ENCODE data around the gene PPID.

PPID gene

DNA sequence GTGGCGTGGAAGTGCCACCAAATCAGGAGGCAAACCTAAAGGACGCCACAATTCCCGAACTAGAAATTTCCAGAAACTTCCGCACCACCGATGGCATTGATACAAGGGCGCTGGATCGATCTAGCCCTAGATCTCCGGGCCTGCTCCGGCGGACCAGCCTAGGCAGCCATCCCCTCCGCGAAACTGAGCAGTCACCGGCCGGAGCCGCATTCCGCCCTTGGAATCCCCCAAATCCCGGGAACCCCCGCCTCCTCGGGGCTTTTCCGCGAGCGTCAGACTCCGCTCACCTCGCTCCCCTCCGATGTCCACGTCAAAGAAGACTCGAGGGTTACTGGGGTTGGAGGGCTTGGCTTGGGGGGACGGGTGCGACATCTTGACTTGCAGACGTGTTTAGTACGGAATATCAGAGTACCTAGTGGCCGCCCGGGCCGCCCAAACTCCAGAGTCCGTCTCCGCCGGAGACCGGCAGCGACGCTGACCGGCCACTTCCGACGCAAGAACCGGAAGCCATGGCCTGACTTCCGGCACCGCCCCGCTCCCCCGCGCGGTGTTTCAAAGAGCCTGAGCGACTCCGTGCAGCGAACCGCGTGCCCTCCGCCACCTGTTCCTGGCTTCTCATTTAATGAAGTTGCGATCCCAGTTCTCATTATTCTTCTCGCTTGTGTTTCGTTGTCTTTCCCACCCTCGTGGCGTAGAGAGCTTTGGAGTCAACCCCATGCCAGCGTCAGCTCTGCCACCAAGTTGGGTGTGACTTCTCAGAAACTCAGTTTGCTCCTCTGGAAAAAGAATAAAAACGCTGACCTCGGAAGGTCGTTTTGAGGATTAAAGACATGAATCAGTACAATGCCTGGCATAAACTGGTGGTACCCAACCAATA, at the start of gene PPID:
PPID (minus strand) TSS at position 480 of the 877 bp plus-strand sequence; CDS start at position 372, 108 bp downstream.
- H3K4me3 ChIP-seq (ENCODE audit: low read length): peak within 1 kb of the TSS; percentile 73
- TF ChIP-seq, protein P1, sequence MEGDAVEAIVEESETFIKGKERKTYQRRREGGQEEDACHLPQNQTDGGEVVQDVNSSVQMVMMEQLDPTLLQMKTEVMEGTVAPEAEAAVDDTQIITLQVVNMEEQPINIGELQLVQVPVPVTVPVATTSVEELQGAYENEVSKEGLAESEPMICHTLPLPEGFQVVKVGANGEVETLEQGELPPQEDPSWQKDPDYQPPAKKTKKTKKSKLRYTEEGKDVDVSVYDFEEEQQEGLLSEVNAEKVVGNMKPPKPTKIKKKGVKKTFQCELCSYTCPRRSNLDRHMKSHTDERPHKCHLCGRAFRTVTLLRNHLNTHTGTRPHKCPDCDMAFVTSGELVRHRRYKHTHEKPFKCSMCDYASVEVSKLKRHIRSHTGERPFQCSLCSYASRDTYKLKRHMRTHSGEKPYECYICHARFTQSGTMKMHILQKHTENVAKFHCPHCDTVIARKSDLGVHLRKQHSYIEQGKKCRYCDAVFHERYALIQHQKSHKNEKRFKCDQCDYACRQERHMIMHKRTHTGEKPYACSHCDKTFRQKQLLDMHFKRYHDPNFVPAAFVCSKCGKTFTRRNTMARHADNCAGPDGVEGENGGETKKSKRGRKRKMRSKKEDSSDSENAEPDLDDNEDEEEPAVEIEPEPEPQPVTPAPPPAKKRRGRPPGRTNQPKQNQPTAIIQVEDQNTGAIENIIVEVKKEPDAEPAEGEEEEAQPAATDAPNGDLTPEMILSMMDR (conservative IDR thresholded peaks at IDR 0.05; ENCODE audit: low read length): 0 out of 2 replicates have a peak, but pooled peaks have one; percentile 7
- peak; percentile 75 for DNase-seq (ENCODE audit: low read depth)

DNA sequence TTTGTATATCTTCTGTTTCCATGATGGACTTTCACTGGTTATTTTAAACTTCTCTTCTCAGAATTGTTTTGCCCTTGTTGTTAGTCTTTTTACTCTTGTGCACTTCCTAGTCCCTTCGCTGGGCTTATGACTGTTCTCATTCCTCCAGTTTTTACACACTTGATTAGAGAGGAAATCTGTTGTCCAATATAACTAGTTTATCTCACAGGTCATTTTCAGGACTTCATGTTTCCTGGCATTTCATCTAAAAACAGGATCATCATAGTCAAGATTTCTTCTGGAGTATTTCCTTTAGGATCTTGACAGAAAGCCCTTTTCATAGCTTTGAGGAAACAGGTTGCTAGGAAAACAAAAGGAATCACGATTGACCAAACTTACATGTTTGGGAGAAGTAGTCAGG, 48.6 kb upstream of the PPID start:
- no peak overlapping the region for H3K4me3 ChIP-seq (ENCODE audit: low read length)
- no peak for DNase-seq (ENCODE audit: low read depth)
- TF ChIP-seq, protein P1 (conservative IDR thresholded peaks at IDR 0.05; ENCODE audit: low read length): no peak

DNA sequence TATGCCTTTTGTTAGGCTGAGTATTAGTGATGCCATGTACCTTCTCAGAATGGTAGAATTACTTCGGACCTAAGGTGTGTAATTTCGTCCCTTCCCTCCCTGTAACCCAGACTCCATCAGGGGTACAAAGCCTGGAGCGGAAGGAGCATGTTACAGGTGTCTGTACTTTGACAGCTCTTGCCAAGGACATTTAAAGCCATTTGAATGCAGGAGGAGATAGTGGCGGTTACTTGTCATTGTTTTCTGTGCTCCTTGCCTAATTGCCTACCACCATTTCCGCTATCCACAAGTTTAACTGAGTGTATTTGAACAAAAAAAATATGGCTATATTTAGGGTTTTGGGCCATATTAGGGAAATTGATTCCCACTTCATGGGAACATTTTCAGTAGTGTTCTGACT, 47.5 kb upstream of the PPID start:
- H3K4me3 ChIP-seq (ENCODE audit: low read length): no peak overlapping the region
- TF ChIP-seq, protein P1 (conservative IDR thresholded peaks at IDR 0.05; ENCODE audit: low read length): no peak
- no peak for DNase-seq (ENCODE audit: low read depth)

DNA sequence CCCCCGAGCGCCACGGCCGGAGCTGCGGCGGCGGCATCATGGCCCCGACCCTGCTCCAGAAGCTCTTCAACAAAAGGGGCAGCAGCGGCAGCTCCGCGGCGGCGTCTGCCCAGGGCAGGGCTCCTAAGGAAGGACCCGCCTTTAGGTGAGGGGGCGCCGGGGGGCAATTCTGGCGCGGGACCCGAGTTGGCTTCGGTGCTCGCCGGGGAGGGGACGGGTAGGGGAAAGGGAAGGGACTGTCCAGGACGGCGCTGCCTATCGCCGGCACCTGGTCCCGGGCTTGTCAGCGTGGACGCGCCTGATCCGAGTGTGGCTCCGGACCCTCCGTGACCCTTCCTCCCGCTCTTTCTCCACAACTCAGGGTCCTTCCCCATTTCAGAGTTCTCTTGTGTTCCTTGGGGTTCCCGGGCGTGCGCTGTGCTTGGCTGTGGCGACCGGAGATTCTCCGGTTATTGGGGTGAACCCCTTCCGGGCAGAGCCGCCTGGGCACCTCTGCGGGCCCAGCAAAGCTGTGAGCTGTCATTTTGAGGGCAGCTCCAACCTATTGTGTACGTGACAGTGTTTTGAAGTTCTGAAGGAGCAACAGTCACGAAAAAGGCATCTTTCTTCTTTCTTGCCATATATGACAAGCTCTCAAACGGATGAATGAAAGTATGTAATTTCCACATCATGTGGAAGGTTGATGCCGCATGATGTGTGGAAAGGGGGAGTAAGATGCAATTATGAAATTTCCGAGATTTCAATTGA, 46.2 kb upstream of the PPID start:
- TF ChIP-seq, protein P1 (conservative IDR thresholded peaks at IDR 0.05; ENCODE audit: low read length): no peak
- peak overlapping the region; percentile 88 for H3K4me3 ChIP-seq (ENCODE audit: low read length)
- DNase-seq (ENCODE audit: low read depth): peak; percentile 43

DNA sequence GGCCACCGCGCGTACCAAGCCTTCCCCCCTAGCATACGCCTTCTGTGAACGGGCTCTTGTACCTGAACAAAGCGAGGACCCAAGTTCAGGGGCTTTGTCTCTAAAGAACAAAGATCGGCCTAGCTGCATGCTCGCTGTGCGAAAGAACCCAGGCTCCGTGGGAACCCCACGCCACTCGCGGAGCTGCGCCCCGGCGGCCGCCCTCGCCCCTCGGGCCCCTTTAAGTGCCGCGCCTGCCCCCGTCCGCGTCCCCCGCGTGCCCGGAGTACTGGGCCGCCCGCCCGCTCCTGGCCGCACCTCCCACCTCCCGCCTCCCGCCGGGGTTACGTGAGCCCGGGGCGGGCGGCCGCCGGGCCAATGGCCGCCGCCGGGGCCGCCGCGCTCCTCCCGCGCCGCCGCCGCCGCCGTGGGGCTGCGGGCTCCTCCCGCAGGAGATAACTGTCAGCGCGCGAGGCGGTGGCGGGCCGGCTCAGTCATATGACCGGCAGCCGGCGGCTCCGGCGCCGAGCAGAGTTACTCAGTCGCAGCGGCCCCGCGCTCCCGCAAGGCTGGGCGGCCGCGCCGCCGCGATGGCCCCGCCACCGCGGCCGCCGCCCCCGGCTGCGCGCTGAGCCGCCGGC, 45.5 kb upstream of the PPID start, which contains the start of gene FNIP2:
FNIP2 (plus strand) TSS at position 472 of the 620 bp plus-strand sequence. CDS start 187 bp downstream, outside the sequence.
- TF ChIP-seq, protein P1 (conservative IDR thresholded peaks at IDR 0.05; ENCODE audit: low read length): no peak
- H3K4me3 ChIP-seq (ENCODE audit: low read length): peak within 1 kb of the TSS; percentile 88
- peak; percentile 75 for DNase-seq (ENCODE audit: low read depth)

DNA sequence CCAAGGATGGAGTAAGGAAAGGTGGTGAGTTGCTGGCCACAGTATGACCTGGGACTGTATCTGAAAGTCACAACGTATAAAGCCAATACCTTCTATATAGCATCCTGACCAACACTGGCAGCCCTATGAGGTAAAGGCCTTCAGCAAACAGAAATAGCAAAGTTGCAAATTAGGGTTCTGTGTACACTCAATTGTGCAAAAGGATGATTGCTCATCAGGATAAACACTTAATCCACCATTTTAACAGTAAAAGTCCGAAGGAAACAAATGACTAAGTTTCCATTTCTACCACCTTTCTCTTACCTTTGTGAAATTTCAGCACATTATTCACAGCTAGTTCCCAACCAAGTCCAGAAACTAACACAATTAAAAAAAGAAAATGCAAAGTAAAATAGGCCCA, 44.3 kb upstream of the PPID start:
- no peak for DNase-seq (ENCODE audit: low read depth)
- TF ChIP-seq, protein P1 (conservative IDR thresholded peaks at IDR 0.05; ENCODE audit: low read length): no peak
- no peak overlapping the region for H3K4me3 ChIP-seq (ENCODE audit: low read length)

Measured in AG10803 (cell line).